Activated CD8-positive, alpha-beta memory T cell treated with anti-CD3 and anti-CD28 coated beads, Interleukin-2, amount 10 ng/mL, durations not matched to agents 7 days and 5 days (primary cell): ENCODE results near the gene RASSF8. TPM values are rescaled to one million over a fixed set of nuclear protein-coding genes. Genes with fewer than 3 reads are reported as not detected.

ENCODE experiments used
- ATAC-seq: fragments of 150-1000 bp; cut with Tn5 transposase; one replicate; pipeline ENCODE4 v1.10.0; 2021; ENCODE audit warnings: moderate library complexity
- CTCF ChIA-PET: fragments of 350-600 bp; sonication (Branson Sonifier 250); formaldehyde crosslinking; loops from one replicate; lab custom pipeline; 2021; ENCODE audit warnings: antibody characterized with exemption; lab: Charles Lee
- DNase-seq: peaks from one replicate; pipeline ENCODE4 v3.0.0-alpha.2; 2020
- H3K27ac Mint-ChIP-seq: one replicate; pipeline ENCODE4 v1.8.0; 2021; ENCODE audit warnings: mild to moderate bottlenecking, mixed read lengths
- H3K27me3 Mint-ChIP-seq: one replicate; pipeline ENCODE4 v1.8.0; 2021; ENCODE audit warnings: mixed read lengths
- H3K36me3 Mint-ChIP-seq: one replicate; pipeline ENCODE4 v1.8.0; 2021; ENCODE audit warnings: mild to moderate bottlenecking, mixed read lengths
- H3K4me1 Mint-ChIP-seq: one replicate; pipeline ENCODE4 v1.8.0; 2021; ENCODE audit warnings: mixed read lengths
- H3K4me3 Mint-ChIP-seq: one replicate; pipeline ENCODE4 v1.8.0; 2021; ENCODE audit warnings: mild to moderate bottlenecking, moderate library complexity, mixed read lengths
- H3K9me3 Mint-ChIP-seq: one replicate; pipeline ENCODE4 v1.8.0; 2022; ENCODE audit warnings: low read depth, mixed read lengths
- total RNA-seq, 2 experiments: library from RNA; stranded (reverse); gene quantifications; one replicate each; pipeline ENCODE4 v1.2.3, GENCODE V29; 2021

The RASSF8 gene
- total RNA-seq, 2 experiments from 2014 or later: 1.4 to 1.5 TPM

- Mint-ChIP-seq H3K4me3 (no peak overlapping the region), H3K36me3 (no peaks in the 10 kb centered on the region), H3K9me3 (no peaks in the 10 kb centered on the region), H3K4me1 (no peaks in the 10 kb centered on the region), H3K27me3 (peaks cover 64% of the 10 kb centered on the region), H3K27ac (no peak overlapping the region)
- CTCF ChIA-PET: no interaction called here
- no peak for ATAC-seq
- DNase-seq: no peak
Measured at GRCh38 chr12:26106347-26106746, 147.9 kb downstream of the RASSF8 start.

DNA sequence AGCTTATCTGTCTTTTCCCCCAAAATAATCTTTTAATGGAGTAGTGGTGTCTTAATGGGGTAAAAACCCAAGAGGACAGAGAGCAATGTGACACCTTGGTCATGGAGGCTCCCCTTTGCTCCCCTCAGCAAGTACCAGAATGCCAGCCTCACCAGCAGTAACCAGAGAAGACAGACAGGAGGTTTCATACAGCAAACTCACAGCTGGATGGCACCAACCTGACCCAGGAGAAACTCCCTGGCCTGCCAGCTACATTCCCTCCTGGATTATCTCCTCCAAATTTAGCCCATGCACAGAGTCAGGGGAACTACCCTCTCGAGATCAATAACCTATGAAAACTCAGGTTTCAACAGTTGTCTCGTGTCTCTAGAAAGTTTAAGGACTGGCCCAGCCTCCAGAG, 150.4 kb downstream of the RASSF8 start:
- ATAC-seq: no peak
- CTCF ChIA-PET: interaction anchor here (1.8 kb wide), 1 partner anchor 12 kb away, joined by 5 read pairs; no protein-coding TSS in a partner anchor
- Mint-ChIP-seq H3K9me3 (no peaks in the 10 kb centered on the region), H3K27ac (no peak overlapping the region), H3K27me3 (peaks cover 68% of the 10 kb centered on the region), H3K4me3 (no peak overlapping the region), H3K4me1 (peaks cover 8% of the 10 kb centered on the region), H3K36me3 (no peaks in the 10 kb centered on the region)
- DNase-seq: no peak

GRCh38 chr12:26109343-26109881, 150.9 kb downstream of the RASSF8 start:
- Mint-ChIP-seq H3K27ac (no peak overlapping the region), H3K4me1 (peaks cover 8% of the 10 kb centered on the region), H3K27me3 (peaks cover 65% of the 10 kb centered on the region), H3K4me3 (no peak overlapping the region), H3K9me3 (no peaks in the 10 kb centered on the region), H3K36me3 (no peaks in the 10 kb centered on the region)
- DNase-seq (no peak), ATAC-seq (no peak)
- CTCF ChIA-PET: no interaction called here

- Mint-ChIP-seq H3K27me3 (peaks cover 76% of the 10 kb centered on the region), H3K4me3 (no peak overlapping the region), H3K4me1 (peaks cover 8% of the 10 kb centered on the region), H3K27ac (no peak overlapping the region), H3K36me3 (no peaks in the 10 kb centered on the region), H3K9me3 (no peaks in the 10 kb centered on the region)
- CTCF ChIA-PET: interaction anchor here (2.5 kb wide), 1 partner anchor 15 kb away, joined by 8 read pairs; no protein-coding TSS in a partner anchor
- DNase-seq (no peak), ATAC-seq (no peak)
Measured at GRCh38 chr12:26112232-26112631, 153.8 kb downstream of the RASSF8 start.

DNA sequence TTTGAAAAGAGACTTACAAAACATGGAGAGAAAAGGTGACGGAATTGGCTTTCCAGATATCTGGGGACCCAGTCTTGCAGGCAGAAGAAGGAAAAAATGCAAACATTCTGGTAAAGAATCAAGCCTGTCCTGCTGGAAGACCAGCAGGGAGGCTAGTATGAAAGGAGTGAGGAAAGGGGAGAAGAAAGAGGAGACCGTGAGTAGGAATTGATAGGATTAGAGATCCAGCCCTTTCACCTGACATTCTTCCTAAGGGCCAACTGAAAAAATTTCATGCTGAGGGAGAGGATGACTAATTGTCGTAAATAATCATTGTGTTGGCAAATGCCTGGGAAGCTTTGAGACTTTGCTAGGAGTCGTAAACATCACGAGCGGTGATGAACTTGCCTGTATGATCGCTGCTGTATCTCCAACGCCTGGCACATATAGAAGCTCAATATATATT, 154.2 kb downstream of the RASSF8 start:
- ATAC-seq (no peak), DNase-seq (no peak)
- Mint-ChIP-seq H3K27ac (no peak overlapping the region), H3K36me3 (no peaks in the 10 kb centered on the region), H3K9me3 (no peaks in the 10 kb centered on the region), H3K27me3 (peaks cover 77% of the 10 kb centered on the region), H3K4me3 (no peak overlapping the region), H3K4me1 (peaks cover 8% of the 10 kb centered on the region)
- CTCF ChIA-PET: no interaction called here

DNA sequence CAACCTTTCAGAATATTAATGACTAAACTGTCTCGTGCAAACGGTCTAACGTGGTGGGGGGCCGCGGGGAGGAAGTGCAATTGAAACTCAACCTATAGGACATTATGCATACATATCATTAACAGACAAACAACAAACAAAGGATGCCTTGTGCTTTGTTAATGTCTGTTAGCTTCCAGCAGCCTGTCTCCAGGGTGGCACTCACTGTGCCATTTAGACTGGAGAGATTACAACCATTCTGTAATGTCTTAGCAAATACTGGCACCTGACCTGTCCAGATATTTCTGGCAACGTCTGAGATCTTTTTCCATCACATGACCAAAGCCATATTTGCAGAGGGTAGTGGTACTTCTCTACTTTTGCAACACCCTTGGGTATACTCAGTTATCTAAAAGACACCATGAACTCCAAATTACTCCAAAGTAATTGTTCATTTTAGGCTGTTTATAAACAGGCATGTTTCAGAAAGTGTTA, 154.7 kb downstream of the RASSF8 start:
- Mint-ChIP-seq H3K4me3 (peak overlapping the region; percentile 54), H3K9me3 (no peaks in the 10 kb centered on the region), H3K27ac (no peak overlapping the region), H3K4me1 (peaks cover 8% of the 10 kb centered on the region), H3K27me3 (peaks cover 77% of the 10 kb centered on the region), H3K36me3 (no peaks in the 10 kb centered on the region)
- CTCF ChIA-PET: no interaction called here
- no peak for ATAC-seq
- no peak for DNase-seq

GRCh38 chr12:26113853-26114719, 155.6 kb downstream of the RASSF8 start:
- Mint-ChIP-seq H3K27me3 (peaks cover 78% of the 10 kb centered on the region), H3K4me3 (peak overlapping the region; percentile 54), H3K9me3 (no peaks in the 10 kb centered on the region), H3K36me3 (no peaks in the 10 kb centered on the region), H3K4me1 (peaks cover 8% of the 10 kb centered on the region), H3K27ac (no peak overlapping the region)
- CTCF ChIA-PET: interaction anchor here (0.7 to 1.6 kb wide), 3 partner anchors 500 to 1078 kb away, joined by 3 to 5 read pairs (median 4); no protein-coding TSS in a partner anchor
- peak; percentile 88 for ATAC-seq
- DNase-seq: peak; percentile 78

DNA sequence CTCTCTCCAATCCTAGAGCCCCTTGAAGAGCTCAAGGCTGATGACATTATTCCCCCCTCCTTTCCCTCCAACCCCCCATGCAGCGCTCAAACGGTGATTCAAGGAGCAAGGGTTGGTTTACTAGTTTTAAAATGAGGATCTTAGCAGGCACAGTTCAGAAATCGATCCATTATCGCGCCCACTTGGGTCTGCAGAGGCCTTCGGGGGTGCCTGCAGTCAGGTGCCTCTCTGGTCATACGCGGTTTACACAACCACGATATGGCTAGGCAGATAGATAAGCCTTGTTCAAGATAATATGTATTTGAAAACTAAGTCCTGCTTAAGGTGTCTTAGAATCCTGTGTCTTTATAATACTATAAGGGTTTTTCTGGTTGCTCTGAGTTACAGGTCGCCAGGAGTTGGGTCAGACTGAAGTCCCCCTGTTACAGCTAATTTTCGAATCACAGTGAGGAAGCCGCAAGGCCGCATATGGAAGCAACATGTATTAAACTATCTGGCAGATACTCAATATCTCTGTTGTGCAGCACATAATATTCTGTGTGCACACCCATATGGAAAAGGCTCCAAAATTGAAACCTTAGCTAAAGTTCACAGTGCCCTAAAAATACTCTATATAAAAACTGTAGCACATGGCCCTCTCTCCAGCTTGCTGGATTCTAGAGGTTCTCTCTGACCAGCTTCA, 156.4 kb downstream of the RASSF8 start:
- Mint-ChIP-seq H3K27ac (no peak overlapping the region), H3K4me3 (peak overlapping the region; percentile 40), H3K36me3 (no peaks in the 10 kb centered on the region), H3K9me3 (no peaks in the 10 kb centered on the region), H3K4me1 (peaks cover 8% of the 10 kb centered on the region), H3K27me3 (peaks cover 80% of the 10 kb centered on the region)
- CTCF ChIA-PET: interaction anchor here (1.4 to 1.6 kb wide), 3 partner anchors 18 to 587 kb away, joined by 3 to 5 read pairs (median 4); no protein-coding TSS in a partner anchor
- no peak for ATAC-seq
- DNase-seq: no peak

DNA sequence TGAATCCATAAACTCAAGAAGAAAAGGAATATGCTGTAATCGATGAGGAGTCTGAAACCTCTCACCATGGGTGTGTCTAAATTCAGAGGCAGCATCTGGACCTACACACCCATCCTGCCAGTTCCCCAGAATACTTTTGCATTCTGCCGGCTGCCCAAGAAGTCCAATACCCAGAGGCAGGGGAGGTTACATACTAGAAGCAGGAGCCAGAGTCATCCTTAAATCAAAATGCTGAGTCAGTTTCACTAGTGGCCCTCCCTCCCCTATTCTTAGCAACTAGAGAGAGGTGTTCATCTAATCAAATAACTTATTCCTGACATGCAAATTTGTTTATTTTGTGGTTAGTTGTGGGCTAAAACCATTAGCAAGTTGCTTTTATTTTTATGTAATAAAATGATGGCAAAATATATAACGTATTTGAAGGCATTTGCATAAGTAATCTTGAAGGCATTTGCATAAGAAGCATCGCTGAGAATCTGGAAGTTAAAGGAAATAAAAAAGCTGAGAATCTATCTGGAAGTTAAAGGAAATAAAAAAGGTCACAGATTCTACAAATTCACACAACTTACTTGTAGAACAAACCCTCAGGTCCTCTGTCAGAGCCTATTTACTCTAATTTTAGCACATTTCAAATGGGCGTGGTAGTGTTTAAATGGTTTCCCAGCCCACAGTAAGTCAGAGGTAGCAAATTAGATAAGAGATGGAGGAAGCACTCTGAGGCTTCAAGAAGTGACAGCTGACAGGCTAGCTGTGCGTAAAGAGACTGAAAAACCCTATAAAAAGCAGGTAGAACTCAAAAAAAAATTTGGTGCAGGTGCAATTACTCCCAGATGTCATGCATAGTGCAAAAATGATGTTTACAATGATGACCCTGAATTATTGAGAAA, 158.6 kb downstream of the RASSF8 start:
- Mint-ChIP-seq H3K9me3 (no peaks in the 10 kb centered on the region), H3K4me1 (peaks cover 14% of the 10 kb centered on the region), H3K27ac (no peak overlapping the region), H3K4me3 (no peak overlapping the region), H3K36me3 (no peaks in the 10 kb centered on the region), H3K27me3 (peaks cover 80% of the 10 kb centered on the region)
- CTCF ChIA-PET: interaction anchor here (0.7 kb wide), 1 partner anchor 16 kb away, joined by 3 read pairs; no protein-coding TSS in a partner anchor
- no peak for ATAC-seq
- DNase-seq: no peak

DNA sequence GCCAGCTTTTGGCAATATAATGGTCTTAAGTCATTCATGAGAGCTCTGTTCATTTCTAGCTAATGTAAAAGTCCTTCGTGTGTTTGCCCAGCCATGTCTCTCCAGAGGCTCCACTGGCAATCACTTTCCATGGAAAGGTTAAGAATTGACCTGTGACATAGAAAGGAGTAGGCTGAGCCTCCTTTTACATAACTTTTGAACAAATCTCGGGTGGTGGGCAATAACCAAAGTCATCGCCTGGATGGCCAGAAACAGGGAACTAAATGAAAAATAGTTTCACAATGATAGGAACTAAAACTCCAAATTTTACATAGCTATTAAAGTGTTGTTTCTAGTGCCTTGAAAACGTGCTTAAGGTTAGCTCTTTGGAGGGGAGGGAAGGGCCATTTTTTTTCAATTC, 159.8 kb downstream of the RASSF8 start:
- Mint-ChIP-seq H3K4me3 (no peak overlapping the region), H3K27me3 (peaks cover 75% of the 10 kb centered on the region), H3K36me3 (no peaks in the 10 kb centered on the region), H3K27ac (no peak overlapping the region), H3K9me3 (no peaks in the 10 kb centered on the region), H3K4me1 (peaks cover 17% of the 10 kb centered on the region)
- CTCF ChIA-PET: interaction anchor here (1.1 to 1.7 kb wide), 5 partner anchors 16 to 583 kb away, joined by 3 to 12 read pairs (median 4); no protein-coding TSS in a partner anchor
- ATAC-seq (no peak), DNase-seq (no peak)

GRCh38 chr12:26119391-26119989, 161.0 kb downstream of the RASSF8 start:
- Mint-ChIP-seq H3K4me1 (peaks cover 17% of the 10 kb centered on the region), H3K9me3 (no peaks in the 10 kb centered on the region), H3K27me3 (peaks cover 82% of the 10 kb centered on the region), H3K4me3 (no peak overlapping the region), H3K36me3 (no peaks in the 10 kb centered on the region), H3K27ac (no peak overlapping the region)
- ATAC-seq (no peak), DNase-seq (no peak)
- CTCF ChIA-PET: interaction anchor here (1.0 to 1.7 kb wide), 9 partner anchors 22 to 582 kb away, joined by 3 to 12 read pairs (median 4); no protein-coding TSS in a partner anchor
